Non-pigmented ciliary epithelial cell (primary cell): Measurements from ENCODE around the gene SIMC1.
A peak's percentile ranks its signal among the peaks of the same experiment; 100 is the strongest.
"Not testable (repeated sequence)": the region's sequence is repeated elsewhere in the genome, so short reads cannot be mapped to it uniquely, and the experiment has no call there.

ENCODE experiments used
- DNase-seq: peaks from one replicate; pipeline ENCODE4 v3.0.0-alpha.2; 2010; ENCODE audit warnings: low read depth

SIMC1 gene

DNA sequence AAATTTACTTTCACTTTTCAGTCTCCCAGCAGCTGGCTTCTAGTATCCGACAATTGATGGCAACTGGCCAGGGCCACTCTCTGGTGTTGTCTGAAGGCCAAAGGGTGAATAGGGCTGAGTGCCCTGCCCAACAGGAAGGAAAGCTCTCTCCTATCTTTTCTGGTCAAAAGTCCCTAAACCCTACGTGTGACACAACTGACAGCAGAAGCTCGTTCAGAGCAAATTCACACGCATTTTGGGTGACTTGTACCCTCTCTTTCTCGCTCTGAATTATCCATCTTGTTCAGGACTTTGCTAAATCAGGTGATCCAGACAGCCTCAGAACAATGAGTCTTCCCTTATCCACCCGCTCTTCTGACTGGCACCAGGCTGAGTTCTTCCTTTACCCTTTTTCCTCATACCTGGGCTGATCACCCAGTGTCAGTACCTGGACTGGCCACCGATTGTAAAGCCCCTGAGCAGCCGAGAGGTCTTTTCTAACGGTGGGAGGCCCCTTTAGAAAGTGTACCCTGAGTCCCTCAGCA is 21.8 kb upstream of the SIMC1 start:
- DNase-seq, result not testable (repeated sequence)

DNA sequence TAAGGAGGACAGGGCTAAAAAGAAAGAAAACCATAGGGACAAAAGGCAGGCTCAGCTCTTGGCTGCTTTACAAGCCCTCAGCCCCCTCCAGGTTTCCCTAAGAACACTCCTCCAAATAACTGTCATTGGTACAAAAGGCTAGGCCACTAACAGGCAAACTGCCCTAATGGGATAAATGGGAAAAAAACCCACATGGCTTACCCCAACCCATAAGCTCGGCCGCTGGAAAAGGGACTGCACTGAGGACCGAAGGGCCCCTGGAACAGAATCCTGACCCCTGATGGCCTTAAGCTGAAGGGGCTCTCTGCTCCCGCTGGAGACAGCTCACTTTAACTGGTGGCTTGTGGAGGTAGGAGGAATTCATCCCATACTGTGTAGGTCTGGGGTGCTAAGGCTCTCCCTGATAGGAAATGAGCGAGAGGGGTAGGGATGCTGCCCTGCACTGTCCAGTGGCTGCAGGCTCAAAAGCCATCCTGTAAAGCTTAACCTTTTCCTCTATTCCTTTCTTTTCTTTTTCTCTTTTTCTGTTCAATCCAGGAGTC is 21.0 kb upstream of the SIMC1 start:
- DNase-seq, result not testable (repeated sequence)

DNA sequence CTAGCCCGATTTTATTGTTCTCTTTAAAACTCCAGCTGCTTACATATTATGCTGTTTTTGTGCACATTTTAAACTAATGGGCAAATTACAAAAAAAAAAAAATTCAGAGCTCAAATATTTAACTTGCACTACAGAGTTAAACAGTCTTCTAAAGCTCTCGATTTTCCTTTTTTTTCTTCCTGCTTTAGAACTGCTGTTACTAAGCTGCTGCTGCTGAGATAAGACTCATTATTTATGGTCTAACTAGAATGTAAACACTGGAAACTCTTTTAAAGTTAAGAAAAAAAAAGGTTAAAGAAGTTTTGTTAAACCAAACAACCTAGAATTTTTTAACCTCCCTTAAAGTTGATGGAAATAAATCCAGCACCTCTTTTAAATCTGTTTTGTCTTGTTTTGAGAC is 20.5 kb upstream of the SIMC1 start:
- DNase-seq, result not testable (repeated sequence)

DNA sequence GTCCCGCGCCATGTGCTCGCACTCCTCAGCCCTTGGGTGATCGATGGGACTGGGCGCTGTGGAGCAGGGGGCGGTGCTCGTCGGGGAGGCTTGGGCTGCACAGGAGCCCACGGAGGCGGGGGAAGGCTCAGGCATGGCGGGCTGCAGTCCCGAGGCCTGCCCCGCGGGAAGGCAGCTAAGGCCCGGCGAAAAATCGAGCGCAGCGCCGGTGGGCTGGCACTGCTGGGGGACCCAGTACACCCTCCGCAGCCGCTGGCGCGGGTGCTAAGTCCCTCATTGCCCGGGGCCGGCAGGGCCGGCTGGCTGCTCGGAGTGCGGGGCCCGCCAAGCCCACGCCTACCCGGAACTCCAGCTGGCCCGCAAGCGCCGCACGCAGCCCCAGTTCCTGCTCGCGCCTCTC is 16.2 kb upstream of the SIMC1 start:
- not testable (repeated sequence) for DNase-seq

DNA sequence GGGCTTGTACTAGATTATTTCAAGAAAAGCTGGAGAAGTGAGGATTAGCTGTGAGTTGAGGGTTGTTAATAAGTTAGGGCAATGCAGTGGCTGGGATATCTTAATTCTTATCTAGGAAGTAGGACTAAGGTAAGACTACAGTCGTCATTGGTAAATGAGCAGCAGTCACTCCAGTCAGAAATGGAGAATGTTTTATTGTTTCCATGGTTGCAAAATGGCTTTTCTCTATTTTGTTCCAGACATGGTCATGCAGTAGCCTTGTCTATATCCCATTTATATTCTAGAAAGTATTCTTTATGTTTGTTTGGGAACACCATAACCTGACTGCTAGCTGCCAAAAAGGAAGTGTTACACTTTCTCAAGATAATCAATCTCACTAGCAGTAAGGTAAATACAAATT is 9.9 kb upstream of the SIMC1 start:
- not testable (repeated sequence) for DNase-seq

DNA sequence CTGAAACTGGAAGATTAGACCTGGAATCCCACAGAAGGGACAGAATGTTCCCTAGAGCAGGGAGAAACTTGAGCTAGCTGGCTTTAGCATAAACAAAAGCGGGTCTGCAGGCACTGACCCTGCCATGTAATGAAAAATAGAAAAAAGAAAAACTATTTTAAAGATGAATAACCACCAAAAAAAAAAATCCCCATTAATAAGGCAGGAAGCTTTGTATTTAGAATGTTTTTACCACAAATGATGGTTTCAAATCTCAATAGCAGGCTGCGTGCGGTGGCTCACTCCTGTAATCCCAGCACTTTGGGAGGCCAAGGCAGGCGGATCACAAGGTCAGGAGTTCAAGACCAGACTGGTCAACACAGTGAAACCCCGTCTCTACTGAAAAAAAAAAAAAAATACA is 5.0 kb upstream of the SIMC1 start:
- not testable (repeated sequence) for DNase-seq

DNA sequence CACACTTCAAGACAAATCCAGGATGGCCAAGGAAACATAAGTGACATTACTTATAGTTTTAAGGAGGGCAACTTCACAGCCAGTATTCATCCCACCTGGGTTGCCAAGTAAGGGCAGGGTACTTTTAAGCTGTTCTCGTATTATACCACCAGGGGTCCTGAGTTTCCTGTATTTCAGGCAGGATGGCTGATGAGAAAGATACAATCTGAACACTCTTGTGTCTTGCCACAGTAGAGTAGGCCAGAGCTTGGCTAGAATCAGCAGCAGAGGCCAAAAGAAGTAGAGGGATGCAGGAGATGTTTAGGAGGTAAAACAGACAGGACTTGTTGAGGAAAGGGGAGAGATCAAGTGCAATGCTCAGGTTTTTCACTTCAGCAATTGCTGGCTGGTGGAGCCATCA is 3.1 kb upstream of the SIMC1 start:
- peak; percentile 5 for DNase-seq

DNA sequence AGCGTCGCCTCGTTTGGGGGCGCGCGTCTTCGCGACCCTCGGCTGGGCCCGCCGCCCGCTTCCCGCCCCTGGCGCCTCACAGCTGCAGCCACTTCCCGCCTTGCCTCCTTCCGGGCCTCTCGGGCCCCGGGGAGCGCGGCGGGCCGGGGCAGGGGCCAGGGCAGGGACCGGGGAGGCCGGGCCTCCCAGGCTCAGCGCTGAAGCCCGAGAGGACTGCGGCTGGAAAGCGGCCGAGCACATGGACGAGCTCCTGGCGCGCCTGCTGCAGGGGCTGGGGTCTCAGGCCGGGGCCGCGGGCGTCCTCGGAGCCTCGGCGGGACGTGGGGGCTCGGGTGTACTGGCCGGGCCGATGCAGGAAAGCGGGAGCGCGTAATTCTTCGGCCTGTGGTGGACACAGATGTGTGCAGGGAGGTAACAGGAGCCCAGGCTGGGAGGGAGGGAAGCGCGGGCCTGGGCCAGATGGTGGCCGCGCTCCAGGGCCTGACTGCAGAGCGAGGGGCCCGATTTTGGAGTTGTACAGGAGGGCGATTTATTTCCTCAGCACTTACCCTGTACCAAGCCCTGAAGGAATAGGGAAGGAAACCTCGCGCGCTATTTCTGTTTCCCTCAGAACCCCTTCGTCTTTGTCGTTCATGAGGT is 540 bp downstream of the SIMC1 start:
- DNase-seq, result not testable (repeated sequence)

DNA sequence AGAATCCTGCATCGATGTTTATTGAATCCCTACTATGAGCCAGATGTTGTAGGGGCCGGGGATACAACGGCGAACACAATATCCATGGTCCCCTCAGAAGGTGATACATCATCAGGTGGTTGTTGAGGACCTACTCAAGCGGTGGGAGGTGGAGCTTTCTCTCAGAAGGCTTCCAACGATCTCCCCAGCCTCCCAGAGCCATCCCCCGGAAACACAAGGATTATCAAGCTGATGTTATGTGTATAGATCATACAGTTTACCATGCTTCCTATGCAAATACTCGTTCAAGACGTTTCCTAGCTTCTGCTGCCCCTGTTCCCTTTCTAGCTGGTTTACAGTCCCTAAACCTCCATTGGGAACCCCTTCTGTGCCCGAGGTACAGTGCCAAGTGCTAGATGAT is 1.1 kb downstream of the SIMC1 start:
- DNase-seq, result not testable (repeated sequence)

DNA sequence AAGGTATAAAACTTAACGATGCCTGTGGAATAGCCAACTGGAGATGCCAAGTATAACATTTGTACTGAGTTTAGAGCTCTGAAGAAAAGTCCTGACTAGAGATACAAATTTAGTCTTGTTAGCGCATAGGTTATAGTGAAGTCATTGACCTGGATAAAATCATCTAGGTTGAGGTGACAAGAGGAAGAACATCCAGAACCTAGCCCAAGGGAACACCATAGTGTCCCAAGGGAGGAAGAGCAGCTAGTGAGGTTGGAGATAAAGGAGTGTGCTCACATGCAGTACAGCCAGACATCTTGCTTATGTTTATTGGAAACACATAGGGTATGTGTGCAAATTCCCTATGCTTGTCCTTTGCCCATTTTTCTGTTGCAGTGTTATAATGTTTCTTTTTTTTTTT is 6.1 kb downstream of the SIMC1 start:
- not testable (repeated sequence) for DNase-seq

DNA sequence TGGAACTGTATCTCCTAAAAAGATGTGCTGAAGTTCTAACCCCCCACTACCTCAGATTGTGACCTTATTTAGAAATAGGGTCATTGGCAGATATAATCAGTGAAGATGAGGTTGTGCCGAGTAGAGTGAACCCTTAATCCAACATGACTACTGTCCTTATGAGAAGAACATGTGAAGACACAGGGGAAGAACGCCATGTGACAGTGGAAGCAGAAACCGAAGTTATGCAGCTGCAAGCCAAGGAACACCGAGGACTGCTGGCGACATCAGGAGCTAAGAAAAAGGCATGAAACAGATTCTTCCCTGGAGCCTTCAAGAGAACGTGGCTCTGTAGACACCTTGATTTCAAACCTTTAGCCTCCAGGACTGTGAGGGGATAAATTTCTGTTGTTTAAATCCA is 6.8 kb downstream of the SIMC1 start:
- DNase-seq, result not testable (repeated sequence)

DNA sequence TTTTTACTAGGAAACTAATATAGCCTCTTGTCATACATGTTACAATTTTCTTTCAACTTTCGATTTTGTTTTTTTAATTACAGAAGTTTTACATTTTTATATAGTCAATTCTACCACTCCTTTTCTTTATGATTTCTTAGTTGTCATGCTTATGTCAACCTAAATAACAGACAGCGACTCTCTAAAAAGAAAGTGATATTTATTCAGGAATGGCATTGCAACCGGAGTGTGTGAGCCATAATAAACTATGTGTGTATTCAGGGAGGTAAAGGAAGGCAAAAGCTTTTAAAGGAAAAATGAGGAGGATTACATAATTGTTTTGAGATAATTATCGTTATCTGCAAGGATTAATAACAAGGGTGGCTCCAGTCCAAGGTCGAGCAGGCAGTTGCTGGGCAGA is 7.3 kb downstream of the SIMC1 start:
- DNase-seq, result not testable (repeated sequence)

DNA sequence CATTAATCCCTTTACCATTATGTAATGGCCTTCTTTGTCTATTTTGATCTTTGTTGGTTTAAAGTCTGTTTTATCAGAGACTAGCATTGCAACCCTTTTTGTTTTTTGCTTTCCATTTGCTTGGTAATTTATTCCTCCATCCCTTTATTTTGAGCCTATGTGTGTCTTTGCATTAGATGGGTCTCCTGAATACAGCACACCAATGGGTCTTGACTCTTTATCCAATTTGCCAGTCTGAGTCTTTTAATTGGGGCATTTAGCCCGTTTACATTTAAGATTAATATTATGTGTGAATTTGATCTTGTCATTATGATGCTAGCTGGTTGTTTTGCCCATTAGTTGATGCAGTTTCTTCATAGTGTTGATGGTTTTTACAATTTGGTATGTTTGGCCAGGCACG is 12.5 kb downstream of the SIMC1 start:
- DNase-seq, result not testable (repeated sequence)

DNA sequence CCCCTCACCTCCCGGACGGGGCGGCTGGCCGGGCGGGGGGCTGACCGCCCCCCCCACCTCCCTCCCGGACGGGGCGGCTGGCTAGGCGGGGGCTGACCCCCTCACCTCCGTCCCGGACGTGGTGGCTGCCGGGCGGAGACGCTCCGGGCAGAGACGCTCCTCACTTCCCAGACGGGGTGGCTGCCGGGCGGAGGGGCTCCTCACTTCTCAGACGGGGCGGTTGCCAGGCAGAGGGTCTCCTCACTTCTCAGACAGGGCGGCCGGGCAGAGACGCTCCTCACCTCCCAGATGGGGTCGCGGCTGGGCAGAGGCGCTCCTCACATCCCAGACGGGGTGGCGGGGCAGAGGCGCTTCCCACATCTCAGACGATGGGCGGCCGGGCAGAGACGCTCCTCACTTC is 13.9 kb downstream of the SIMC1 start:
- DNase-seq, result not testable (repeated sequence)

DNA sequence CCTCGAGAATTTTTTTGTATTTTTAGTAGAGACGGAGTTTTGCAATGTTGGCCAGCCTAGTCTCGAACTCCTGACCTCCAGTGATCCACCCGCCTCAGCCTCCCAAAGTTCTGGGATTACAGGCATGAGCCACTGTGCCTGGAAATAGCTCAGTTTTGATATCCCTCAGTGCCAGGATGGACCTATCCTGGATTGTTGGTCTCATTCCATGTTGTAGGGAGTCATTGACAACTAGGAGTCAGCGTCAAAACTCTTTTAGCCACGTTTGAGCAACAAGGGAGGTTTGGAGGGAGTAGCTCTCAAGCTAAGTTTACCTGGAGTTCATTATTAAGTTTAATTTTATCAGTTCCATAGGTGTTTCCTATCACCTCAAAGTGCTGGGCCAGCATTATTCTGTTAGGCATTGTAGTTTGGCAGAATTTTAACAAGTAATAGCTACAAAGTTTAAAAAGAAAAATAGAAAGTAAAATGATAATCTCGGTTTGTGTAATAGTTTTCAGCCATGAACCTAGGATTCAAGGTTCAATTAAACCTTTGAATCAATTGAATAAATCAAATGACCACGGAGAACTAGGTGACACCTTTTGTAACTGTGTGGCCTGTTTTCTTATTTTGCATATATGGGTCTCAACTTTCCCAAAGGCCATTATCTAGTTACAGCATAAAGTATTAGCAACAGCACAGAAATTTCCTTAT is 15.3 kb downstream of the SIMC1 start:
- DNase-seq, result not testable (repeated sequence)

DNA sequence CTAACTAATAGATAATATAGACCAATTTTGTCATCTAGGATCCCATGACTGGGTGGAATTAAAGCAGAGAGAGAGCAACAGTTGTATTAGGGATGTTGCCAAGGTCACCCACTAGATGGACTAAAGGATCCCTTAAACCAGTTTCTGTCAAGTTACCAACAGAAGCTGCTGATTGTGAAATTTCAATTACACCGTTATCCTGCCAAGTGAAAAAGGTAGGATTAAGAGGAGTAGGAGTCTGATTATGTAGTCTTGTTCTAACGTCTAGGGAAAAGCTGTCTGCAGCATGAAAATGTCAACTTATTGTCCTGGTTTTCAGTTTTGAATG is 15.8 kb downstream of the SIMC1 start:
- DNase-seq, result not testable (repeated sequence)

DNA sequence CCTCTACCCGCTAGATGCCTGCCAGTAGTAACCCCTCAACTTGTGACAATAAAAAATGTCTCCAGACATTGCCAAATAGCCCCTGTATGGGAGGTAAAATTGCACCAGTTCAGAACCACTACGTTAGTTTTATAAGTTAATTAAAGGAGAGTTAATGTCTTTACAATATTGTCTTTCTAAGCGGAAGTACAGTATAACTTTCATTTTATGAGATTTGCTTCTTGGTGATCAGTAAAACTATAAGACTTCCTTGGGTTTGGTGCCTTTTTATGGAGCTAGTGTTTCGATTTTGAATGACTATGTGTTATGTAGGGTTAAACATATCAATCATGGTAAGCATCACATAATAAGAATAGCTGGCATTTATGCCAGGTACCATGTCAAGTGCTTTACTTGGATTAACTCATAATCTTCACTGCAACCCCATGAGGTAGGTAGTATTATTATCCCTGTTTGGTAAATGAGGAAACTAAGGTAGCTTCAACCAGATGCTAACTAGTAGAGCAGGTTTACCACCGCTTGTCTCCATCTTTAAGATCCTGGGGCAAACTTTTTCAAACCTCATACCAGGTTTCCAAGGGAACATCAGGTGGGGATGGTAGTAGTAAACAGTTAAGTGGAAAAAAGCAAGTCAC is 19.8 kb downstream of the SIMC1 start:
- DNase-seq, result not testable (repeated sequence)

DNA sequence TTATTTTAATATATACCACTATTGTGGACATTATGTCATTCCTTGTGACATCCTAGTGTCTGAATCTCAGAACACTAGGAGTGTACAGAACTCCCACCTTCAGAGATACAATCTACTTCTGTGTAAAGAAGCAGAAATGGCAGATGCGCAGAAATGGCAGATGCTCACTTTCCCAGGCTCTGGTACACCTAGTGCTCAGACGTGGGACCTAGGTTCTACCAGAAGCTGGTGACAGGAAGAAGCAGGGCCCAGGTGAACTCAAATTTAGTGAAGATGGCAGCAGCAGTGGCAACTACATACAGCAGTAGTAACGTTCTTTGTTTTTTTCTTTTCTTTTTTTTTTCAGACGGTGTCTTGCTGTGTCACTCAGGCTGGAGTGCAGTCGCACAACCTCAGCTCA is 22.5 kb downstream of the SIMC1 start:
- DNase-seq, result not testable (repeated sequence)

DNA sequence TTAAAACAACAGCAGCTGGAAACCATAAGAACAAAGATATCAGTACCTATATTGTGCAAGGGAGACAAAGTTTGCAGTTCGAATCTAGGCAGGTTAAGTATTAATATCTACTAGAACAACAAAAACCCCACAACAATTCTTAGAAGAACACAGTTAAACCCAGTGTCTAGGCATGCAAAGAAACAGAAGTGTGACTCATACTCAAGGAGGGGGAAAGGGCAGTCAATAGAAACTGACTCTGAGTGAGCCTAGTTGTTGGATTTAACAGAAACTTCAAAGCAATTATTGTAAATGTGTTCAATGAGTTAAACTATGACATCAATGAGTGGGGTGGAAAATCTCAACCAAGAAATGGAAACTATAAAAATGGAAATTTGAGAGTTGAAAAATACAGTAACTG is 28.2 kb downstream of the SIMC1 start:
- DNase-seq, result not testable (repeated sequence)

DNA sequence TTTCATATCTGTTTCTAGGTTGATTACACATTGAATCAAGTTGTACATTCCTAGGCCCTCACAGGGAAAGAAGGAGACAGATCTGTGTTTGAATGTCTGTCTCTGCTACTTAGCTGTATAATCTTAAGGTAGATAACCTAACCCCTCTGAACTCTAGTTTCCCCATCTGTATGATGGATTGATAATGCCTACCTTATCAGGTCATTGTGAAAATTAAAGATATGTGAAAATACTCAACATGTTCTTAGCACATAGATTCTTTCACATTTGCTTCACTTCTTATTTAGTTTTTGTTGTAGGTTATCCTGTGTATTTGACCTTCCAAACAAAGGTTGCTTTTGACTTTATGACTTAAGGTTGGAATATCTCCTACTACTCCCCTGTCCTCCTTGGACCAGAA is 50.8 kb downstream of the SIMC1 start:
- not testable (repeated sequence) for DNase-seq

DNA sequence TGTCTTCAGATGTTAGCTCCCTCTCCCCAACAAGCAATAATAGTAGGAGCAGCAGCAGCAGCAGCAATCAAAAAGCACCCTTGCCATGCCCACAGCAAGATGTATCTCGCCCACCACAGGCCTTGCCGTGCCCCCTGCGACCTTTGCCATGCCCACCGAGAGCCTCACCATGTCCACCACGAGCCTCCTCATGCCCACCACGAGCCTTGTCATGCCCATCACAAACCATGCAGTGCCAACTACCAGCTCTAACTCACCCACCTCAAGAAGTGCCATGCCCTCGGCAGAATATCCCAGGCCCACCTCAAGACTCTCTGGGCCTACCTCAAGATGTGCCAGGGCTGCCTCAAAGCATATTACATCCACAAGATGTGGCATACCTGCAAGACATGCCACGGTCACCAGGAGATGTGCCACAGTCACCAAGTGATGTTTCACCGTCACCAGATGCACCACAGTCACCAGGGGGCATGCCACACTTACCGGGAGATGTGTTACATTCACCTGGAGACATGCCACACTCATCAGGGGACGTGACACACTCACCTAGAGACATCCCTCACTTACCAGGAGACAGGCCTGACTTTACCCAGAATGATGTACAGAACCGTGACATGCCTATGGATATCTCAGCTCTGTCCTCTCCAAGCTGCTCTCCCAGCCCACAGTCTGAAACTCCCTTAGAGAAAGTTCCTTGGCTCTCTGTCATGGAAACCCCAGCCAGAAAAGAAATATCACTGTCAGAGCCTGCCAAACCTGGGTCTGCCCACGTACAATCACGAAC is 52.0 kb downstream of the SIMC1 start:
- DNase-seq, result not testable (repeated sequence)

DNA sequence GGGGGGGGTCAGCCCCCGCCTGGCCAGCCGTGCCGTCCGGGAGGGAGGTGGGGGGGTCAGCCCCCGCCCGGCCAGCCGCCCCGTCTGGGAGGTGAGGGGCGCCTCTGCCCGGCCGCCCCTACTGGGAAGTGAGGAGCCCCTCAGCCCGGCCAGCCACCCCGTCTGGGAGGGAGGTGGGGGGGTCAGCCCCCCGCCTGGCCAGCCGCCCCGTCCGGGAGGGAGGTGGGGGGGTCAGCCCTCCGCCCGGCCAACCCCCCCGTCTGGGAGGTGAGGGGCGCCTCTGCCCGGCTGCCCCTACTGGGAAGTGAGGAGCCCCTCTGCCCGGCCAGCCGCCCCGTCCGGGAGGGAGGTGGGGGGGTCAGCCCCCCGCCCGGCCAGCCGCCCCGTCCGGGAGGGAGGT is 67.1 kb downstream of the SIMC1 start:
- not testable (repeated sequence) for DNase-seq
